Muscle of leg (tissue), 16 donors: ENCODE data around the gene MLX. TPM values are rescaled to one million over a fixed set of nuclear protein-coding genes. Genes with fewer than 3 reads are reported as not detected.
A peak's percentile ranks its signal among the peaks of the same experiment; 100 is the strongest.

Experiments
- DNase-seq: peaks from one replicate; pipeline ENCODE4 v3.0.0; 2013
- H3K27ac ChIP-seq: one replicate; pipeline ENCODE4 v1.5.1; 2013; ENCODE audit warnings: mild to moderate bottlenecking, low read length, control low read depth
- H3K27me3 ChIP-seq: one replicate; pipeline ENCODE4 v1.6.1; 2013; ENCODE audit warnings: low read length; ENCODE audit not compliant: control insufficient read depth, insufficient read depth
- H3K36me3 ChIP-seq: one replicate; pipeline ENCODE4 v1.6.1; 2013; ENCODE audit warnings: low read length; ENCODE audit not compliant: control insufficient read depth, insufficient read depth
- H3K4me1 ChIP-seq: one replicate; pipeline ENCODE4 v1.6.1; 2013; ENCODE audit warnings: low read length; ENCODE audit not compliant: control insufficient read depth, insufficient read depth
- H3K4me3 ChIP-seq: one replicate; pipeline ENCODE4 v1.5.1; 2013; ENCODE audit warnings: low read length, control low read depth
- H3K9me3 ChIP-seq: replicated peaks from 2 replicates; pipeline ENCODE4 v1.6.1; 2013; ENCODE audit warnings: low read depth, low read length; ENCODE audit not compliant: control insufficient read depth
- WGBS: methylation state at CpG from one replicate; pipeline ENCODE4 v1.1.5; 2013; ENCODE audit warnings: missing lambda C conversion rate; ENCODE audit not compliant: insufficient coverage; 5-methylcytosine and 5-hydroxymethylcytosine counted together
- long read RNA-seq, 11 donors: transcript quantifications; one replicate each; lab custom pipeline, GENCODE V29; 2026
- polyA plus RNA-seq, 8 donors: library from polyadenylated mRNA; unstranded; fragments of 120-200 nt; gene quantifications; one replicate each; pipeline versions ENCODE4 v1.2.1 to v1.2.3, GENCODE V29; 2013; ENCODE audit warnings: inconsistent platforms in 1 of 8, low replicate concordance in 1 of 8; ENCODE audit not compliant: insufficient read length in 8 of 8, insufficient read depth in 1 of 8
- total RNA-seq: library from RNA; stranded (reverse); fragments of 120-200 nt; gene quantifications from one replicate; pipeline ENCODE4 v1.2.4, GENCODE V29; 2013

MLX gene
- 16.6 TPM for total RNA-seq
- polyA plus RNA-seq = 10 to 100 TPM; 31.5 to 39.6 (median 35.5) TPM
- long read RNA-seq, donor 1, transcript MLX-203 (8 exons, 2,428 nt) = major isoform, 6 of 8 reads
- long read RNA-seq, donor 1, partial matches to known transcripts = 0 of 8 reads
- long read RNA-seq, donor 1, other reads (novel, unspliced or antisense) = 0 of 8 reads
- long read RNA-seq, donor 2, partial matches to known transcripts = 0 of 1 reads
- long read RNA-seq, donor 2, other reads (novel, unspliced or antisense) = 0 of 1 reads
- long read RNA-seq, donor 3, transcript MLX-203 (8 exons, 2,428 nt) = major isoform, 18 of 23 reads
- long read RNA-seq, donor 3, partial matches to known transcripts = 0 of 23 reads
- long read RNA-seq, donor 3, other reads (novel, unspliced or antisense) = 0 of 23 reads
- long read RNA-seq, donor 4, transcript MLX-203 (8 exons, 2,428 nt) = major isoform, 7 of 11 reads
- long read RNA-seq, donor 4, partial matches to known transcripts = 0 of 11 reads
- long read RNA-seq, donor 4, other reads (novel, unspliced or antisense) = 0 of 11 reads
- long read RNA-seq, donor 5, transcript MLX-203 (8 exons, 2,428 nt) = major isoform, 30 of 38 reads
- long read RNA-seq, donor 5, partial matches to known transcripts = 0 of 38 reads
- long read RNA-seq, donor 5, other reads (novel, unspliced or antisense) = 0 of 38 reads
- long read RNA-seq, donor 6, transcript MLX-203 (8 exons, 2,428 nt) = major isoform, 26 of 54 reads
- long read RNA-seq, donor 6, partial matches to known transcripts = 23 of 54 reads
- long read RNA-seq, donor 6, other reads (novel, unspliced or antisense) = 0 of 54 reads
- long read RNA-seq, donor 7, transcript MLX-203 (8 exons, 2,428 nt) = major isoform, 15 of 20 reads
- long read RNA-seq, donor 7, partial matches to known transcripts = 0 of 20 reads
- long read RNA-seq, donor 7, other reads (novel, unspliced or antisense) = 0 of 20 reads
- long read RNA-seq, donor 8, transcript MLX-203 (8 exons, 2,428 nt) = major isoform, 12 of 13 reads
- long read RNA-seq, donor 8, partial matches to known transcripts = 0 of 13 reads
- long read RNA-seq, donor 8, other reads (novel, unspliced or antisense) = 0 of 13 reads
- long read RNA-seq, donor 9, transcript MLX-203 (8 exons, 2,428 nt) = major isoform, 9 of 23 reads
- long read RNA-seq, donor 9, partial matches to known transcripts = 12 of 23 reads
- long read RNA-seq, donor 9, other reads (novel, unspliced or antisense) = 0 of 23 reads
- long read RNA-seq, donor 10, transcript MLX-203 (8 exons, 2,428 nt) = major isoform, 12 of 26 reads
- long read RNA-seq, donor 10, partial matches to known transcripts = 12 of 26 reads
- long read RNA-seq, donor 10, other reads (novel, unspliced or antisense) = 0 of 26 reads
- long read RNA-seq, donor 11, transcript MLX-202 (7 exons, 2,334 nt) = minor isoform, 5 of 19 reads
- long read RNA-seq, donor 11, transcript MLX-203 (8 exons, 2,428 nt) = major isoform, 13 of 19 reads
- long read RNA-seq, donor 11, partial matches to known transcripts = 0 of 19 reads
- long read RNA-seq, donor 11, other reads (novel, unspliced or antisense) = 0 of 19 reads

- H3K4me1 ChIP-seq = peaks cover 37% of the 10 kb centered on the region
- H3K27me3 ChIP-seq = no peaks in the 10 kb centered on the region
- 0% methylated on average over 61 of the region's 72 CpGs for WGBS
- H3K9me3 ChIP-seq = no peaks in the 10 kb centered on the region
- H3K36me3 ChIP-seq = peaks cover 71% of the 10 kb centered on the region
- H3K27ac ChIP-seq = peak within 1 kb of the TSS; percentile 77
- peak within 1 kb of the TSS; percentile 97 for H3K4me3 ChIP-seq
- peak; percentile 94 for DNase-seq
These were observed at the start of gene MLX for GRCh38 chr17:42566883-42567573. TSS of gene MLX (plus strand) at chr17:42567100. CDS start at chr17:42567125, 25 bp downstream.

- Histone ChIP-seq H3K4me3 (no peak overlapping the region), H3K27me3 (no peaks in the 10 kb centered on the region), H3K9me3 (no peaks in the 10 kb centered on the region), H3K27ac (peak overlapping the region; percentile 97), H3K4me1 (peaks cover 55% of the 10 kb centered on the region), H3K36me3 (peaks cover 37% of the 10 kb centered on the region)
- 10% methylated on average over 4 of the region's 9 CpGs for WGBS
- peak; percentile 84 for DNase-seq
These were observed 49.4 kb upstream of the MLX start for GRCh38 chr17:42517516-42517915.

- WGBS = 15% methylated on average over 5 of the region's 9 CpGs
- peaks cover 43% of the 10 kb centered on the region for H3K36me3 ChIP-seq
- H3K4me3 ChIP-seq = no peak overlapping the region
- peak; percentile 91 for DNase-seq
- peaks cover 62% of the 10 kb centered on the region for H3K4me1 ChIP-seq
- H3K27me3 ChIP-seq = no peaks in the 10 kb centered on the region
- H3K27ac ChIP-seq = peak overlapping the region; percentile 97
- H3K9me3 ChIP-seq = no peaks in the 10 kb centered on the region
These were observed 48.7 kb upstream of the MLX start for GRCh38 chr17:42518046-42518754.

- no peak overlapping the region for H3K4me3 ChIP-seq
- DNase-seq = peak; percentile 78
- 27% methylated on average over 2 of the region's 6 CpGs for whole genome bisulfite sequencing
- no peaks in the 10 kb centered on the region for H3K9me3 ChIP-seq
- peaks cover 39% of the 10 kb centered on the region for H3K36me3 ChIP-seq
- H3K27me3 ChIP-seq = no peaks in the 10 kb centered on the region
- H3K4me1 ChIP-seq = peaks cover 62% of the 10 kb centered on the region
- H3K27ac ChIP-seq = peak overlapping the region; percentile 97
These were observed 48.0 kb upstream of the MLX start for GRCh38 chr17:42518755-42519545.

GRCh38 chr17:42519546-42520491 lies 47.1 kb upstream of the MLX start:
- 5% methylated on average over 7 of the region's 12 CpGs for WGBS
- Histone ChIP-seq H3K4me3 (no peak overlapping the region), H3K36me3 (peaks cover 30% of the 10 kb centered on the region), H3K27me3 (no peaks in the 10 kb centered on the region), H3K27ac (peak overlapping the region; percentile 97), H3K9me3 (no peaks in the 10 kb centered on the region), H3K4me1 (peaks cover 62% of the 10 kb centered on the region)
- DNase-seq = peak; percentile 98

- H3K4me3 ChIP-seq = no peak overlapping the region
These were observed 46.4 kb upstream of the MLX start for GRCh38 chr17:42520540-42520951.

GRCh38 chr17:42521036-42521435 lies 45.9 kb upstream of the MLX start:
- Histone ChIP-seq H3K9me3 (no peaks in the 10 kb centered on the region), H3K4me1 (peaks cover 62% of the 10 kb centered on the region), H3K4me3 (no peak overlapping the region), H3K27me3 (no peaks in the 10 kb centered on the region), H3K36me3 (peaks cover 28% of the 10 kb centered on the region), H3K27ac (peak overlapping the region; percentile 97)
- DNase-seq = no peak
- no CpG with 5 or more reads among the region's 8 CpGs for WGBS

More at GRCh38 chr17:42520540-42520951, 46.4 kb upstream of the MLX start:
- H3K27ac ChIP-seq = peak overlapping the region; percentile 97
- peaks cover 62% of the 10 kb centered on the region for H3K4me1 ChIP-seq
- H3K36me3 ChIP-seq = peaks cover 29% of the 10 kb centered on the region
- H3K27me3 ChIP-seq = no peaks in the 10 kb centered on the region
- WGBS = 19% methylated on average over 4 of the region's 9 CpGs
- no peak for DNase-seq
- no peaks in the 10 kb centered on the region for H3K9me3 ChIP-seq
